Endothelial cell of umbilical vein (primary cell): ENCODE measurements around the gene TMOD4. TPM values are rescaled to one million over a fixed set of nuclear protein-coding genes. Genes with fewer than 3 reads are reported as not detected.

Source experiments
- BruUV-seq: library from RNA; stranded (reverse); fragments of 400-500 nt; replicated peaks from 2 replicates; lab custom pipeline; 2021; lab: Mats Ljungman, UMichigan
- CTCF ChIA-PET: fragments of 300-600, 350-600 bp; sonication (Branson Sonifier 250); formaldehyde crosslinking; loops from one replicate; lab custom pipeline; 2021; ENCODE audit warnings: antibody characterized with exemption, inconsistent platforms; lab: Charles Lee
- POLR2A ChIA-PET: fragments of 300-600, 350-600 bp; sonication (Branson Sonifier 250); formaldehyde crosslinking; loops from one replicate; lab custom pipeline; 2021; ENCODE audit warnings: antibody characterized with exemption, inconsistent platforms; lab: Charles Lee
- DNase-seq: peaks from one replicate; pipeline ENCODE4 v3.0.0-alpha.2; 2011; ENCODE audit warnings: low read depth, low spot score
- FAIRE-seq: peaks from 2 replicates; lab custom pipeline; 2011; peaks lifted over from hg19 to GRCh38; lab: Jason Lieb, UNC
- H2AFZ ChIP-seq: 2 replicates; pipeline ENCODE4 v1.6.0; 2012; ENCODE audit warnings: low read depth, low read length, control low read depth, inconsistent platforms
- H3K27ac ChIP-seq: 2 replicates; pipeline ENCODE4 v1.5.1; 2011; ENCODE audit warnings: low read depth, mild to moderate bottlenecking, control low read depth, low read length, moderate library complexity; ENCODE audit not compliant: insufficient read depth
- H3K27me3 ChIP-seq, 2 experiments: 2 replicates each; pipeline versions ENCODE4 v1.6.0 to v1.6.1; 2011; ENCODE audit warnings: low read length in 2 of 2, mixed read lengths in 1 of 2; ENCODE audit not compliant: control insufficient read depth in 2 of 2, insufficient read depth in 2 of 2
- H3K36me3 ChIP-seq, 2 experiments: 2 replicates in 1 of 2; 3 replicates in 1 of 2; pipeline ENCODE4 v1.5.1; 2011; ENCODE audit warnings: low read length in 2 of 2, mild to moderate bottlenecking in 1 of 2, moderate library complexity in 1 of 2; ENCODE audit not compliant: control insufficient read depth in 2 of 2, insufficient read depth in 2 of 2; ENCODE audit errors: extremely low read depth in 1 of 2
- H3K4me1 ChIP-seq: 3 replicates; pipeline ENCODE4 v1.5.1; 2011; ENCODE audit warnings: mild to moderate bottlenecking, low read length; ENCODE audit not compliant: control insufficient read depth, insufficient read depth; ENCODE audit errors: extremely low read depth
- H3K4me2 ChIP-seq: 2 replicates; pipeline ENCODE4 v1.6.1; 2011; ENCODE audit warnings: low read length, control low read depth, mixed read lengths; ENCODE audit not compliant: insufficient read depth
- H3K4me3 ChIP-seq, 3 experiments: fragments of 200-600 bp in 1 of 3; sonication (generic), shearing (Covaris generic) in 1 of 3; replicated peaks in 1 of 3; 2 replicates each; pipeline ENCODE4 v1.5.1; 2011 to 2016; ENCODE audit warnings: control low read depth in 3 of 3, low read length in 3 of 3, mild to moderate bottlenecking in 2 of 3, inconsistent platforms in 1 of 3, low read depth in 1 of 3, moderate library complexity in 1 of 3; ENCODE audit not compliant: insufficient read depth in 1 of 3
- H3K79me2 ChIP-seq: 2 replicates; pipeline ENCODE4 v1.6.0; 2012; ENCODE audit warnings: low read length, inconsistent platforms; ENCODE audit not compliant: control insufficient read depth, insufficient read depth
- H3K9ac ChIP-seq: replicated peaks from 2 replicates; pipeline ENCODE3; 2011; ENCODE audit warnings: low read length, control low read depth; ENCODE audit not compliant: insufficient read depth; ENCODE audit errors: extremely low read depth
- H3K9me1 ChIP-seq: replicated peaks from 3 replicates; pipeline ENCODE4 v1.6.0; 2011; ENCODE audit warnings: mild to moderate bottlenecking, low read length; ENCODE audit not compliant: control insufficient read depth, insufficient read depth; ENCODE audit errors: extremely low read depth
- H3K9me3 ChIP-seq: replicated peaks from 2 replicates; pipeline ENCODE4 v1.5.1; 2012; ENCODE audit warnings: low read length, inconsistent platforms; ENCODE audit not compliant: control insufficient read depth, insufficient read depth
- H4K20me1 ChIP-seq: replicated peaks from 2 replicates; pipeline ENCODE3; 2011; ENCODE audit warnings: mild to moderate bottlenecking, low read length; ENCODE audit not compliant: control insufficient read depth, insufficient read depth; ENCODE audit errors: extremely low read depth
- EZH2 ChIP-seq: IDR thresholded peaks from 2 replicates; pipeline ENCODE4 v1.6.1; 2012; ENCODE audit warnings: borderline replicate concordance, low read depth, mild to moderate bottlenecking, moderate library complexity, low read length, inconsistent platforms; ENCODE audit not compliant: severe bottlenecking
- FOS ChIP-seq: IDR thresholded peaks from 2 replicates; pipeline ENCODE4 v1.6.1; 2011; ENCODE audit warnings: mild to moderate bottlenecking, low read length, moderate library complexity, borderline replicate concordance; ENCODE audit not compliant: insufficient read depth
- GATA2 ChIP-seq: IDR thresholded peaks from 2 replicates; pipeline ENCODE4 v1.7.0; 2011; ENCODE audit warnings: low read depth, mild to moderate bottlenecking, moderate library complexity, mixed read lengths, low read length; ENCODE audit not compliant: insufficient read length, insufficient read depth
- JUN ChIP-seq: IDR thresholded peaks from 2 replicates; pipeline ENCODE4 v1.6.1; 2011; ENCODE audit warnings: borderline replicate concordance, low read depth; ENCODE audit not compliant: insufficient read length, insufficient read depth
- MYC ChIP-seq: IDR thresholded peaks from one replicate; pipeline ENCODE4 v1.6.1; 2011; ENCODE audit warnings: mild to moderate bottlenecking, low read depth, low read length
- POLR2A ChIP-seq: IDR thresholded peaks from 2 replicates; pipeline ENCODE4 v1.6.1; 2012; ENCODE audit warnings: low read depth, mild to moderate bottlenecking, control low read depth, low read length
- POLR2AphosphoS5 ChIP-seq: IDR thresholded peaks from 2 replicates; pipeline ENCODE4 v1.6.1; 2012; ENCODE audit warnings: low read depth, mild to moderate bottlenecking, control low read depth, low read length, moderate library complexity; ENCODE audit not compliant: insufficient read depth
- dilution Hi-C: fragments of 300-500 bp; cut with MboI; formaldehyde crosslinking; loops from one replicate; pipeline ENCODE4 v1.15.0; 2019; ENCODE audit warnings: low sequenced_read_pairs; ENCODE audit not compliant: extremely low pct_ligation_motif_present
- intact Hi-C: fragments of 100-400 bp; cut with micrococcal nuclease; formaldehyde crosslinking; loops from one replicate; pipeline ENCODE4 v1.10.0; 2022
- polyA plus RNA-seq, 4 experiments: library from polyadenylated mRNA; depleted of rRNA in 3 of 4; stranded (reverse) in 3 of 4; unstranded in 1 of 4; fragments of >200 nt; gene quantifications; 2 replicates each; pipeline versions ENCODE4 v1.2.1 to v1.2.3, GENCODE V29; 2011 to 2012; ENCODE audit warnings: missing spikeins in 1 of 4
- total RNA-seq: library from RNA; stranded (reverse); gene quantifications from 2 replicates; pipeline ENCODE4 v1.2.3, GENCODE V29; 2021
- TF ChIP-seq, protein P1 (sequence below): IDR thresholded peaks from 2 replicates; pipeline ENCODE4 v1.6.1; 2011; ENCODE audit not compliant: insufficient read depth, insufficient read length
- TF ChIP-seq, protein P2 (sequence below), 2 donors: IDR thresholded peaks; 1 replicate in 1 of 2; 2 replicates in 1 of 2; pipeline ENCODE4 v1.5.1; 2011; ENCODE audit warnings: low read length in 2 of 2, mild to moderate bottlenecking in 2 of 2, moderate library complexity in 2 of 2, control low read depth in 1 of 2, inconsistent platforms in 1 of 2, low read depth in 1 of 2; ENCODE audit not compliant: insufficient read depth in 1 of 2; ENCODE audit errors: extremely low read depth in 1 of 2

The TMOD4 gene
- total and polyA plus RNA-seq, 2 donors (not counting 3 experiments of a cell fraction or from before 2014, with no cell fraction given), result 0.22 to 1.4 TPM

DNA sequence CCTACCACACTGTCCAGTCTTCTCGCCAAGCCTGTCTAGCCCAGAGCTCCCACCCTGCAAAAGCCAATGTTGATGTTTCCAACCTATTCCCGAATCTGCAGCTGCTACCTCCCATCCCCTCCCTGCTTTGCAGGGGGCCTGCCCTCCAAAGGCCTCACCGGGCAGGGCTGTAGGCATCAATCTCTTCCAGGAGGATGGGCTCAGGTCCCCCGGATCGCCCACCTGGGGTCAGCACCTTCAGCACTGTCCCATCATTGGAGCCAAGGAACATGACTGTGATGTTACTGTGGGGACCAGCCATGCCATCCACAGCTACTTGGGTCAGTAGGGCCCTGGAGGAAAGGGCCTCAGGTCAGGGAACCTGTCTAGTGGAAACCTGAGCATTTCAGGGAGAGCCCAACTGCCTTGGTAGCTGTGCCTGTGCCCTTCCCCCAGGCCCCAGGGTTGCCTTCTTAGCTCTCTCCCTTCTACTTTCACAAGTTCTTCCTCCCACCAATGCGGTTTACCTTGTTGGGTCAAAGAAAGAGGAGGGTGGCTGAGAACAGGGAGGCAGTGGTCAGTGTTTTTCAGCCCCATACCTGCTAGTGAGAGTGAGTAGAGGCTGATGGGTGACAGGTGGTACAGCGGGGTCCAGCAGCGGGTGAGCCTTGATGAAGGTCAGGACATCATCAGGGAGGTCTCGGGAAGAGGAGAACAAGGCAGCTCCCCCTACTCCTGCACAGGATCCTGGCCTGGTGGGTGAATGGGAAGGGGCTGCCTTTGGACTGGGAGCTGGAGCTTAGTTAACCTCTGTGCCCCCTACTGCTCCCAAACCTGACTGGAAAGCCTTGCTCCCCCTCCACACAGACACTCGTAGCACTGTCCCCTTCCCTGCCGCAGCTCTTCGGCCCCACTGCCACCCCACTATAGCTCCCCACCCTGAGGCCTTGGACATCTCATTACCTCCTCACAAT, 40.1 kb downstream of the TMOD4 start:
- peaks cover 2 to 62% of the 10 kb centered on the region in 2 experiments for H3K36me3 ChIP-seq
- intact Hi-C loops (no loop called here), dilution Hi-C loops (no loop called here)
- DNase-seq, result no peak
- BruUV-seq, result no TSS peak
- H3K27ac ChIP-seq, result no peak overlapping the region
- H3K4me1 ChIP-seq, result peaks cover 6% of the 10 kb centered on the region
- H3K4me2 ChIP-seq, result no peak overlapping the region
- H3K9me3 ChIP-seq, result no peaks in the 10 kb centered on the region
- CTCF ChIA-PET, result interaction anchor here (0.6 to 6.6 kb wide), 5 partner anchors 14 to 44 kb away, joined by 3 to 53 read pairs (median 3); no protein-coding TSS in a partner anchor
- H3K27me3 ChIP-seq, result no peaks in the 10 kb centered on the region
- H3K79me2 ChIP-seq, result no peaks in the 10 kb centered on the region
- H2AFZ ChIP-seq, result no peak overlapping the region
- POLR2A ChIA-PET, result no interaction called here
- H3K9me1 ChIP-seq, result no peaks in the 10 kb centered on the region
- TF ChIP-seq EZH2 (no peak), JUN (no peak), GATA2 (no peak), POLR2AphosphoS5 (no peak), FOS (no peak), MYC (no peak), POLR2A (no peak)
- TF ChIP-seq, protein P1, sequence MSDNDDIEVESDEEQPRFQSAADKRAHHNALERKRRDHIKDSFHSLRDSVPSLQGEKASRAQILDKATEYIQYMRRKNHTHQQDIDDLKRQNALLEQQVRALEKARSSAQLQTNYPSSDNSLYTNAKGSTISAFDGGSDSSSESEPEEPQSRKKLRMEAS, result no peak
- TF ChIP-seq, protein P2, sequence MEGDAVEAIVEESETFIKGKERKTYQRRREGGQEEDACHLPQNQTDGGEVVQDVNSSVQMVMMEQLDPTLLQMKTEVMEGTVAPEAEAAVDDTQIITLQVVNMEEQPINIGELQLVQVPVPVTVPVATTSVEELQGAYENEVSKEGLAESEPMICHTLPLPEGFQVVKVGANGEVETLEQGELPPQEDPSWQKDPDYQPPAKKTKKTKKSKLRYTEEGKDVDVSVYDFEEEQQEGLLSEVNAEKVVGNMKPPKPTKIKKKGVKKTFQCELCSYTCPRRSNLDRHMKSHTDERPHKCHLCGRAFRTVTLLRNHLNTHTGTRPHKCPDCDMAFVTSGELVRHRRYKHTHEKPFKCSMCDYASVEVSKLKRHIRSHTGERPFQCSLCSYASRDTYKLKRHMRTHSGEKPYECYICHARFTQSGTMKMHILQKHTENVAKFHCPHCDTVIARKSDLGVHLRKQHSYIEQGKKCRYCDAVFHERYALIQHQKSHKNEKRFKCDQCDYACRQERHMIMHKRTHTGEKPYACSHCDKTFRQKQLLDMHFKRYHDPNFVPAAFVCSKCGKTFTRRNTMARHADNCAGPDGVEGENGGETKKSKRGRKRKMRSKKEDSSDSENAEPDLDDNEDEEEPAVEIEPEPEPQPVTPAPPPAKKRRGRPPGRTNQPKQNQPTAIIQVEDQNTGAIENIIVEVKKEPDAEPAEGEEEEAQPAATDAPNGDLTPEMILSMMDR (IDR thresholded peaks at IDR 0.05; ENCODE audit: extremely low read depth in 1 of 2, insufficient read depth in 1 of 2, low read depth in 1 of 2, low read length in 2 of 2), result no peak
- H3K4me3 ChIP-seq, result no peak overlapping the region
- no peaks in the 10 kb centered on the region for H4K20me1 ChIP-seq
- FAIRE-seq, result no peak
- no peak overlapping the region for H3K9ac ChIP-seq
